ENCODE measurements around the gene NGLY1. TPM values are rescaled to one million over a fixed set of nuclear protein-coding genes. Genes with fewer than 3 reads are reported as not detected.

Gene NGLY1
- total and polyA plus RNA-seq, 2 of the 4 experiments (the other 2 are of a cell fraction) = 10.0 to 14.9 TPM

- Histone ChIP-seq H2BK5ac (ENCODE audit: low read depth, low read length, poor library complexity, severe bottlenecking) (no peak overlapping the region), H3K4ac (ENCODE audit: low read depth, low read length) (no peak overlapping the region), H3K4me3 (ENCODE audit: insufficient read depth, low read depth, low read length) (no peak overlapping the region), H3K27me3 (ENCODE audit: control insufficient read depth, insufficient read depth, low read length) (no peaks in the 10 kb centered on the region), H4K8ac (ENCODE audit: low read depth in 2 of 2, low read length in 2 of 2) (no peak overlapping the region), H3K79me1 (ENCODE audit: low read depth in 1 of 2, low read length in 2 of 2) (peaks cover 0 to 5% of the 10 kb centered on the region in 2 experiments; a peak in 2 of 4 replicates), H3K9me1 (ENCODE audit: insufficient read depth, low read length) (no peaks in the 10 kb centered on the region; the same call in 1 of the 2 replicates), H2BK15ac (ENCODE audit: low read depth, low read length) (no peak overlapping the region), H3K23ac (ENCODE audit: low read depth, low read length) (no peak overlapping the region), H4K20me1 (ENCODE audit: insufficient read depth, low read length) (no peaks in the 10 kb centered on the region), H4K5ac (ENCODE audit: low read depth, low read length) (no peak overlapping the region), H3K14ac (replicated peaks; ENCODE audit: low read depth, low read length) (no peak overlapping the region), H3K4me1 (ENCODE audit: control insufficient read depth, insufficient read depth, low read length) (no peaks in the 10 kb centered on the region), H3K4me2 (ENCODE audit: low read depth, low read length) (no peak overlapping the region), H2BK20ac (ENCODE audit: low read depth, low read length) (no peak overlapping the region), H2AK5ac (ENCODE audit: low read depth, low read length) (no peak overlapping the region), H3K56ac (ENCODE audit: extremely low read depth, insufficient read depth, low read length) (no peak overlapping the region), H2BK120ac (ENCODE audit: low read depth, low read length) (no peak overlapping the region), H2AFZ (replicated peaks; ENCODE audit: low read length, poor library complexity) (no peak overlapping the region), H3K27ac (ENCODE audit: insufficient read depth, low read length) (no peak overlapping the region), H3K9ac (ENCODE audit: low read depth, low read length) (no peak overlapping the region), H3K18ac (ENCODE audit: low read depth, low read length) (no peak overlapping the region), H4K91ac (ENCODE audit: insufficient read depth, low read depth, low read length) (no peak overlapping the region), H2AK9ac (replicated peaks; ENCODE audit: low read depth, low read length, poor library complexity) (no peak overlapping the region), H3K9me3 (ENCODE audit: control insufficient read depth, insufficient read depth, low read length) (no peaks in the 10 kb centered on the region), H3K36me3 (ENCODE audit: control insufficient read depth, insufficient read depth, low read length) (peaks cover 13% of the 10 kb centered on the region; the same call in 1 of the 2 replicates)
- no TSS peak for BruUV-seq (replicated peaks)
- DNase-seq = no peak
- ChIA-PET POLR2A (ENCODE audit: unreplicated experiment) (no interaction called here), CTCF (no interaction called here)
- dilution Hi-C loops (cut with HindIII; ENCODE audit: low sequenced_read_pairs, unreplicated experiment) (no loop called here), in situ Hi-C loops (cut with MboI; ENCODE audit: low sequenced_read_pairs) (no loop called here), intact Hi-C loops (cut with micrococcal nuclease) (no loop called here)
- no CpG with 5 or more reads among the region's 3 CpGs for WGBS, 2 experiments (ENCODE audit: extremely low coverage in 2 of 2, insufficient read length in 1 of 2)
- TF ChIP-seq RCOR1 (IDR thresholded peaks at IDR 0.05; ENCODE audit: insufficient replicate concordance, low read length) = no peak
- TF ChIP-seq CHD1 (IDR thresholded peaks at IDR 0.05; ENCODE audit: low read depth, low read length) = no peak
- TF ChIP-seq SMC3 (IDR thresholded peaks at IDR 0.05; ENCODE audit: low read depth, low read length) = no peak
- TF ChIP-seq, protein P1, sequence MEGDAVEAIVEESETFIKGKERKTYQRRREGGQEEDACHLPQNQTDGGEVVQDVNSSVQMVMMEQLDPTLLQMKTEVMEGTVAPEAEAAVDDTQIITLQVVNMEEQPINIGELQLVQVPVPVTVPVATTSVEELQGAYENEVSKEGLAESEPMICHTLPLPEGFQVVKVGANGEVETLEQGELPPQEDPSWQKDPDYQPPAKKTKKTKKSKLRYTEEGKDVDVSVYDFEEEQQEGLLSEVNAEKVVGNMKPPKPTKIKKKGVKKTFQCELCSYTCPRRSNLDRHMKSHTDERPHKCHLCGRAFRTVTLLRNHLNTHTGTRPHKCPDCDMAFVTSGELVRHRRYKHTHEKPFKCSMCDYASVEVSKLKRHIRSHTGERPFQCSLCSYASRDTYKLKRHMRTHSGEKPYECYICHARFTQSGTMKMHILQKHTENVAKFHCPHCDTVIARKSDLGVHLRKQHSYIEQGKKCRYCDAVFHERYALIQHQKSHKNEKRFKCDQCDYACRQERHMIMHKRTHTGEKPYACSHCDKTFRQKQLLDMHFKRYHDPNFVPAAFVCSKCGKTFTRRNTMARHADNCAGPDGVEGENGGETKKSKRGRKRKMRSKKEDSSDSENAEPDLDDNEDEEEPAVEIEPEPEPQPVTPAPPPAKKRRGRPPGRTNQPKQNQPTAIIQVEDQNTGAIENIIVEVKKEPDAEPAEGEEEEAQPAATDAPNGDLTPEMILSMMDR (conservative IDR thresholded peaks at IDR 0.05; ENCODE audit: low read depth, low read length) = no peak
- no peak for TF ChIP-seq ELK1 (IDR thresholded peaks at IDR 0.05; ENCODE audit: borderline replicate concordance, low read depth, low read length)
- peak; percentile 85 for TF ChIP-seq MAFK (IDR thresholded peaks at IDR 0.05; ENCODE audit: low read depth, low read length)
- no peak for TF ChIP-seq POLR2A (IDR thresholded peaks at IDR 0.05; ENCODE audit: low read depth, low read length)
- no peak for ATAC-seq (ENCODE audit: low read depth)
Measured at GRCh38 chr3:25751048-25751447, 32.2 kb downstream of the NGLY1 start.
